H9 (cell line): ENCODE data around the gene BNC1. TPM values are rescaled to one million over a fixed set of nuclear protein-coding genes. Genes with fewer than 3 reads are reported as not detected.

ENCODE experiments used
- DNase-seq: peaks from one replicate; pipeline ENCODE4 v3.0.0-alpha.2; 2017
- H2AFZ ChIP-seq: one replicate; pipeline ENCODE4 v1.6.1; 2013; ENCODE audit warnings: mild to moderate bottlenecking, low read length, control low read depth, moderate library complexity
- H2AK5ac ChIP-seq: 2 replicates; pipeline ENCODE4 v1.6.1; 2013; ENCODE audit warnings: low read length, control low read depth, mixed read lengths; ENCODE audit not compliant: insufficient read length
- H2BK120ac ChIP-seq: one replicate; pipeline ENCODE4 v1.6.1; 2013; ENCODE audit warnings: low read depth, mild to moderate bottlenecking, low read length, control low read depth, inconsistent platforms; ENCODE audit not compliant: poor library complexity, severe bottlenecking
- H2BK12ac ChIP-seq: 2 replicates; pipeline ENCODE4 v1.6.1; 2013; ENCODE audit warnings: low read length, control low read depth, mixed read lengths, low read depth; ENCODE audit not compliant: insufficient read length
- H2BK15ac ChIP-seq: 2 replicates; pipeline ENCODE4 v1.6.1; 2013; ENCODE audit warnings: low read depth, low read length, control low read depth
- H2BK20ac ChIP-seq: one replicate; pipeline ENCODE4 v1.6.1; 2013; ENCODE audit warnings: low read depth, mild to moderate bottlenecking, low read length, control low read depth, inconsistent platforms; ENCODE audit not compliant: poor library complexity, severe bottlenecking
- H2BK5ac ChIP-seq: 2 replicates; pipeline ENCODE4 v1.6.1; 2013; ENCODE audit warnings: low read length, control low read depth, mixed read lengths; ENCODE audit not compliant: insufficient read length
- H3K14ac ChIP-seq: 2 replicates; pipeline ENCODE4 v1.6.1; 2013; ENCODE audit warnings: low read length, control low read depth; ENCODE audit not compliant: insufficient read depth
- H3K18ac ChIP-seq: 2 replicates; pipeline ENCODE4 v1.6.1; 2013; ENCODE audit warnings: low read depth, mild to moderate bottlenecking, mixed read lengths, low read length, control low read depth; ENCODE audit not compliant: insufficient read length
- H3K23ac ChIP-seq: 2 replicates; pipeline ENCODE4 v1.6.1; 2013; ENCODE audit warnings: low read length, control low read depth, mixed read lengths, low read depth; ENCODE audit not compliant: insufficient read length
- H3K23me2 ChIP-seq: 2 replicates; pipeline ENCODE4 v1.6.1; 2013; ENCODE audit warnings: low read depth, mild to moderate bottlenecking, mixed read lengths, low read length, control low read depth; ENCODE audit not compliant: insufficient read length, poor library complexity, severe bottlenecking
- H3K27ac ChIP-seq: 2 replicates; pipeline ENCODE4 v1.5.1; 2013; ENCODE audit warnings: low read length, control low read depth, mixed read lengths, low read depth; ENCODE audit not compliant: insufficient read length
- H3K27me3 ChIP-seq: 2 replicates; pipeline ENCODE4 v1.6.1; 2013; ENCODE audit warnings: low read length, control low read depth, inconsistent platforms; ENCODE audit not compliant: insufficient read depth
- H3K4ac ChIP-seq: 2 replicates; pipeline ENCODE4 v1.6.1; 2013; ENCODE audit warnings: low read depth, mild to moderate bottlenecking, control low read depth, inconsistent platforms, low read length, moderate library complexity
- H3K4me1 ChIP-seq: 2 replicates; pipeline ENCODE4 v1.6.1; 2013; ENCODE audit warnings: low read length, control low read depth, inconsistent platforms; ENCODE audit not compliant: insufficient read depth
- H3K4me2 ChIP-seq: 2 replicates; pipeline ENCODE4 v1.6.1; 2013; ENCODE audit warnings: low read length, control low read depth, mixed read lengths; ENCODE audit not compliant: insufficient read length, insufficient read depth
- H3K56ac ChIP-seq: 2 replicates; pipeline ENCODE4 v1.6.1; 2013; ENCODE audit warnings: low read depth, mild to moderate bottlenecking, mixed read lengths, low read length, control low read depth; ENCODE audit not compliant: insufficient read length
- H3K79me1 ChIP-seq: 2 replicates; pipeline ENCODE4 v1.6.1; 2013; ENCODE audit warnings: low read depth, mild to moderate bottlenecking, moderate library complexity, low read length, control low read depth, inconsistent platforms; ENCODE audit not compliant: insufficient read depth, poor library complexity, severe bottlenecking
- H3K79me2 ChIP-seq: 2 replicates; pipeline ENCODE4 v1.6.1; 2013; ENCODE audit warnings: low read length, control low read depth, inconsistent platforms; ENCODE audit not compliant: insufficient read depth
- H3K9ac ChIP-seq: 2 replicates; pipeline ENCODE4 v1.6.1; 2013; ENCODE audit warnings: low read length, control low read depth, mixed read lengths; ENCODE audit not compliant: insufficient read length; ENCODE audit errors: extremely low read depth
- H3K9me3 ChIP-seq: one replicate; pipeline ENCODE4 v1.6.1; 2013; ENCODE audit warnings: low read depth, low read length, inconsistent platforms; ENCODE audit not compliant: control insufficient read depth
- H3T11ph ChIP-seq: one replicate; pipeline ENCODE4 v1.6.1; 2013; ENCODE audit warnings: mild to moderate bottlenecking, low read length, control low read depth, inconsistent platforms
- H4K20me1 ChIP-seq: one replicate; pipeline ENCODE4 v1.6.1; 2013; ENCODE audit not compliant: control insufficient read depth, insufficient read length, insufficient read depth
- H4K5ac ChIP-seq: 2 replicates; pipeline ENCODE4 v1.6.1; 2013; ENCODE audit warnings: low read depth, mild to moderate bottlenecking, mixed read lengths, low read length, control low read depth; ENCODE audit not compliant: insufficient read length
- H4K8ac ChIP-seq: replicated peaks from 2 replicates; pipeline ENCODE4 v1.6.1; 2013; ENCODE audit warnings: low read length, control low read depth, mixed read lengths, low read depth; ENCODE audit not compliant: insufficient read length
- H4K91ac ChIP-seq: 2 replicates; pipeline ENCODE4 v1.6.1; 2013; ENCODE audit warnings: low read depth, mild to moderate bottlenecking, moderate library complexity, mixed read lengths, low read length, control low read depth; ENCODE audit not compliant: insufficient read length
- H3K27ac Mint-ChIP-seq, 3 experiments: 2 replicates in 2 of 3; 3 replicates in 1 of 3; pipeline ENCODE4 v1.8.0; 2020 to 2021; ENCODE audit warnings: mixed read lengths in 3 of 3, mild to moderate bottlenecking in 1 of 3, moderate library complexity in 1 of 3
- H3K27me3 Mint-ChIP-seq: 2 replicates; pipeline ENCODE4 v1.8.0; 2021; ENCODE audit warnings: low read depth, mild to moderate bottlenecking, moderate library complexity, mixed read lengths
- H3K36me3 Mint-ChIP-seq, 3 experiments: 2 replicates in 2 of 3; 3 replicates in 1 of 3; pipeline ENCODE4 v1.8.0; 2020 to 2021; ENCODE audit warnings: low read depth in 3 of 3, mixed read lengths in 3 of 3; ENCODE audit not compliant: insufficient read depth in 1 of 3
- H3K4me1 Mint-ChIP-seq, 2 experiments: 2 replicates each; pipeline ENCODE4 v1.8.0; 2020; ENCODE audit warnings: mixed read lengths in 2 of 2
- H3K4me3 Mint-ChIP-seq, 2 experiments: 2 replicates in 1 of 2; 3 replicates in 1 of 2; pipeline ENCODE4 v1.8.0; 2020 to 2021; ENCODE audit warnings: mild to moderate bottlenecking in 2 of 2, mixed read lengths in 2 of 2, moderate library complexity in 1 of 2
- H3K9me3 Mint-ChIP-seq, 2 experiments: 2 replicates in 1 of 2; 3 replicates in 1 of 2; pipeline ENCODE4 v1.8.0; 2020; ENCODE audit warnings: mild to moderate bottlenecking in 2 of 2, mixed read lengths in 2 of 2, moderate library complexity in 1 of 2
- CTCF ChIP-seq: fragments of 200-600 bp; sonication (generic); conservative IDR thresholded peaks from 3 replicates; pipeline ENCODE4 v1.8.0; 2021; ENCODE audit warnings: antibody characterized with exemption, mild to moderate bottlenecking
- WGBS: extraction: QIAGEN DNeasy Blood & Tissue Kit; methylation state at CpG from one replicate; pipeline ENCODE4 v1.1.7; 2013; ENCODE audit warnings: missing lambda C conversion rate, low lambda C conversion rate, mixed read lengths; ENCODE audit not compliant: insufficient read length; ENCODE audit errors: extremely low coverage; 5-methylcytosine and 5-hydroxymethylcytosine counted together
- total RNA-seq: library from RNA; stranded (reverse); gene quantifications from 2 replicates; pipeline ENCODE4 v1.2.1, GENCODE V29; 2021

Gene BNC1
- total RNA-seq, 1 experiment from 2014 or later = not detected

GRCh38 chr15:83282776-83283137, 1.7 kb downstream of the BNC1 start:
- no peak overlapping the region for H3K23ac ChIP-seq
- H2BK12ac ChIP-seq = no peak overlapping the region
- peak; percentile 42 for DNase-seq
- no peak overlapping the region for H3K4ac ChIP-seq
- peaks cover 29% of the 10 kb centered on the region; the same call in 1 of the 2 replicates for H3K27me3 ChIP-seq
- peak overlapping the region; percentile 52 to 80 for H3K4me3 Mint-ChIP-seq
- no peak overlapping the region for H2AFZ ChIP-seq
- H2BK15ac ChIP-seq = no peak overlapping the region
- no peaks in the 10 kb centered on the region for H3K4me1 ChIP-seq
- peaks cover 15% of the 10 kb centered on the region for H3K23me2 ChIP-seq
- no peaks in the 10 kb centered on the region for H3K79me1 ChIP-seq
- H3K18ac ChIP-seq = no peak overlapping the region
- no peak overlapping the region for H3K14ac ChIP-seq
- H2AK5ac ChIP-seq = no peak overlapping the region
- H3K9ac ChIP-seq = no peak overlapping the region
- no peak overlapping the region for H4K8ac ChIP-seq
- H2BK20ac ChIP-seq = no peak overlapping the region
- H3K27ac ChIP-seq = no peak overlapping the region
- WGBS = no CpG with 5 or more reads among the region's 10 CpGs
- no peaks in the 10 kb centered on the region for H3K36me3 Mint-ChIP-seq
- no peak overlapping the region for H4K91ac ChIP-seq
- no peak overlapping the region for H2BK120ac ChIP-seq
- no peak overlapping the region for H3K56ac ChIP-seq
- no peak overlapping the region for H4K5ac ChIP-seq
- no peaks in the 10 kb centered on the region; a peak in 1 of 5 replicates for H3K9me3 Mint-ChIP-seq
- H3K27me3 Mint-ChIP-seq = peaks cover 84% of the 10 kb centered on the region
- H3K27ac Mint-ChIP-seq = no peak overlapping the region
- peak overlapping the region; percentile 86 for H3K4me2 ChIP-seq
- H2BK5ac ChIP-seq = no peak overlapping the region
- no peaks in the 10 kb centered on the region for H3K9me3 ChIP-seq
- H3K4me1 Mint-ChIP-seq = peaks cover 3 to 11% of the 10 kb centered on the region in 2 experiments; a peak in 3 of 4 replicates
- no peak overlapping the region for H3T11ph ChIP-seq
- no peak for TF ChIP-seq CTCF
- no peaks in the 10 kb centered on the region for H3K79me2 ChIP-seq
- H4K20me1 ChIP-seq = no peaks in the 10 kb centered on the region
